Lower leg skin (tissue), 3 donors: ENCODE results near the gene MAN2A1.

Source experiments
- POLR2A ChIP-seq, 2 donors: fragments of 450-650 bp; IDR thresholded peaks; one replicate each; pipeline ENCODE4 v1.6.1; 2016 to 2017; ENCODE audit warnings: antibody characterized with exemption in 2 of 2, mild to moderate bottlenecking in 1 of 2, moderate library complexity in 1 of 2
- TF ChIP-seq, protein P1 (sequence below), 3 donors: fragments of 450-650 bp; IDR thresholded peaks; one replicate each; pipeline ENCODE4 v1.5.1; 2016; ENCODE audit warnings: antibody characterized with exemption in 3 of 3, mild to moderate bottlenecking in 3 of 3, moderate library complexity in 2 of 3

GRCh38 chr5:109668237-109668636, 21.5 kb upstream of the MAN2A1 start:
- TF ChIP-seq, protein P1, sequence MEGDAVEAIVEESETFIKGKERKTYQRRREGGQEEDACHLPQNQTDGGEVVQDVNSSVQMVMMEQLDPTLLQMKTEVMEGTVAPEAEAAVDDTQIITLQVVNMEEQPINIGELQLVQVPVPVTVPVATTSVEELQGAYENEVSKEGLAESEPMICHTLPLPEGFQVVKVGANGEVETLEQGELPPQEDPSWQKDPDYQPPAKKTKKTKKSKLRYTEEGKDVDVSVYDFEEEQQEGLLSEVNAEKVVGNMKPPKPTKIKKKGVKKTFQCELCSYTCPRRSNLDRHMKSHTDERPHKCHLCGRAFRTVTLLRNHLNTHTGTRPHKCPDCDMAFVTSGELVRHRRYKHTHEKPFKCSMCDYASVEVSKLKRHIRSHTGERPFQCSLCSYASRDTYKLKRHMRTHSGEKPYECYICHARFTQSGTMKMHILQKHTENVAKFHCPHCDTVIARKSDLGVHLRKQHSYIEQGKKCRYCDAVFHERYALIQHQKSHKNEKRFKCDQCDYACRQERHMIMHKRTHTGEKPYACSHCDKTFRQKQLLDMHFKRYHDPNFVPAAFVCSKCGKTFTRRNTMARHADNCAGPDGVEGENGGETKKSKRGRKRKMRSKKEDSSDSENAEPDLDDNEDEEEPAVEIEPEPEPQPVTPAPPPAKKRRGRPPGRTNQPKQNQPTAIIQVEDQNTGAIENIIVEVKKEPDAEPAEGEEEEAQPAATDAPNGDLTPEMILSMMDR (IDR thresholded peaks at IDR 0.05) = no peak
- TF ChIP-seq POLR2A (IDR thresholded peaks at IDR 0.05) = no peak
